ENCODE measurements around the gene NOVA2. TPM values are rescaled to one million over a fixed set of nuclear protein-coding genes. Genes with fewer than 3 reads are reported as not detected.

Gene NOVA2
- total RNA-seq, 1 experiment from 2014 or later: not detected

DNA sequence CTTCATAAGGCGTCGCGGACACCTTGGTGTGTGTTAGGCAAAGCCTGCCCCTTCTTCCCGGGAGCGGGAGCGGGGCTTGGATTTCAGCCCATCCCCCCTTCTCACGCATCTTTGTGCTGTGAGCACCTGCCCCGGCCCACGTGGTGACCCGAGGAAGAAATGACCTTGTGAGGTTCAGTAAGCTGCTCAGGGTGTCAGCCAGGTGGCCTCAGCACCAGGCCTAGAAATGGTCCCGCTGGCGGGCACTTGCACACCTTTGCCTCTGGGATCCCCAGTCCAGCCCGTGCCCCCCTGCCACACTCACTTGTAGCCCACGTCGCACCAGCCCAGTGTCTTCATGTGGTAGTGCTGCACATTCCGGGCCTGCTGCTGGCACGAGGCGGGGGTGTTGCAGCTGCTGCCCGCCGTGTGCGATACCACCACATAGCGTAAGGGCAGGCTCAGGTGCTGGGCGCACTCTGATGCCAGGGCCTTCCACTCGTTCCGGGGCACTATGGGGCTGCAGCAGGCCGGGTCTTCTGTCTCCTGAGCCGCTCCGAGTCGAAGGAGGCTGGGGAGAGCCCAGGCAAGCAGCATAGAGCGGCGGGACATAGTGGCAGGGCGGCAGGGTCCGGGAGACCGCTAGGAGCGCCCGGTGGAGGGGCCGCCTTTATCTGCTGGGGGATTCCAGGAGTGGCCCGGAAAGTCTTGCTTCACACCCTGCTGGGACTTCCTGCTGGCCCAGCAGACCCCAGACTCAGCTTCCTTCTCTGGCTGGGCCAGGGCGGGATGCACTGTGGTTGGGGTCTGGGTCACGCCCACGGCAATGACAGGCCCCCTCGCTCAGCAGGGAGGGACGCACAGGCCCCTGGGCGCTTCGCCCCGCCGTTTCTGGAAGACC, 49.0 kb upstream of the NOVA2 start, which contains the start of gene PGLYRP1:
TSS of gene PGLYRP1 (minus strand) at position 623 of the 880 bp plus-strand sequence. CDS start at position 591, 32 bp downstream.
- Histone ChIP-seq H3K27me3 (ENCODE audit: low read length) (no peaks in the 10 kb centered on the region), H3K4me2 (ENCODE audit: low read length) (no peak within 1 kb of the TSS), H3K79me2 (ENCODE audit: low read length) (no peaks in the 10 kb centered on the region), H3K9me3 (ENCODE audit: low read length) (no peaks in the 10 kb centered on the region), H3K36me3 (ENCODE audit: low read depth, low read length) (no peaks in the 10 kb centered on the region), H2AFZ (ENCODE audit: low read length) (no peak within 1 kb of the TSS), H3K4me3 (ENCODE audit: low read length) (no peak within 1 kb of the TSS), H4K20me1 (ENCODE audit: low read length) (no peaks in the 10 kb centered on the region), H3K9me2 (replicated peaks; ENCODE audit: low read length) (no peaks in the 10 kb centered on the region), H3K4me1 (ENCODE audit: insufficient read depth, low read length) (no peaks in the 10 kb centered on the region), H3F3A (ENCODE audit: low read length, unreplicated experiment) (no peaks in the 10 kb centered on the region), H3K9ac (ENCODE audit: low read length) (no peak within 1 kb of the TSS), H3K27ac (ENCODE audit: low read length) (no peak within 1 kb of the TSS)
- intact Hi-C loops (cut with micrococcal nuclease): no loop called here
- DNase-seq (no peak), ATAC-seq (no peak)
- ChIA-PET CTCF (no interaction called here), POLR2A (ENCODE audit: unreplicated experiment) (no interaction called here)
- no peak for TF ChIP-seq EZH2 (IDR thresholded peaks at IDR 0.05; ENCODE audit: low read length, unreplicated experiment)
- no peak for TF ChIP-seq CTCF (conservative IDR thresholded peaks at IDR 0.05; ENCODE audit: low read depth, low read length)
- no peak for TF ChIP-seq EZH2phosphoT487 (IDR thresholded peaks at IDR 0.05; ENCODE audit: borderline replicate concordance, low read length)
- no TSS peak for BruUV-seq (replicated peaks)

DNA sequence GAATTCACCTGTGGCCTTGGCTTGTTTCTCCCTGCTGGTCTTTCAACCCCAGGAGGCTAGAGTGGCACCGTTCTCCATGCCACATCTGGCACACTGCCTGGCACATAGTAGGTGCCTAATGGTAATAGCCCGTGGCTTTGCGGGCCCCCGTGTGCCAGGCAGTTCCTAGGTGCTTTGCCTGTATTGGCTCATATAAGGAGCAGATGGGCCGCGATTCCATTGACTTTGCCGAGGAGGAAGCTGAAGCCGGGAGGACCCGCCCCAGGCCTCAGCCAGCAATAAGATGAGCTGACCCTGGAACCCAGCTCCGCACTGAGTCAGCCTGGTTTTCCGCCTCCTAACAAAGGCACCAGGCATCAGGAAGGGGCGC, 48.4 kb upstream of the NOVA2 start:
- Histone ChIP-seq H3K79me2 (ENCODE audit: low read length) (no peaks in the 10 kb centered on the region), H3K4me1 (ENCODE audit: insufficient read depth, low read length) (no peaks in the 10 kb centered on the region), H3K4me2 (ENCODE audit: low read length) (no peak overlapping the region), H3K9me2 (replicated peaks; ENCODE audit: low read length) (no peaks in the 10 kb centered on the region), H4K20me1 (ENCODE audit: low read length) (no peaks in the 10 kb centered on the region), H3F3A (ENCODE audit: low read length, unreplicated experiment) (no peaks in the 10 kb centered on the region), H2AFZ (ENCODE audit: low read length) (no peak overlapping the region), H3K27me3 (ENCODE audit: low read length) (no peaks in the 10 kb centered on the region), H3K9me3 (ENCODE audit: low read length) (no peaks in the 10 kb centered on the region), H3K36me3 (ENCODE audit: low read depth, low read length) (no peaks in the 10 kb centered on the region), H3K4me3 (ENCODE audit: low read length) (no peak overlapping the region), H3K27ac (ENCODE audit: low read length) (no peak overlapping the region), H3K9ac (ENCODE audit: low read length) (no peak overlapping the region)
- no TSS peak for BruUV-seq (replicated peaks)
- intact Hi-C loops (cut with micrococcal nuclease): no loop called here
- ATAC-seq (no peak), DNase-seq (no peak)
- TF ChIP-seq EZH2phosphoT487 (IDR thresholded peaks at IDR 0.05; ENCODE audit: borderline replicate concordance, low read length) (no peak), EZH2 (IDR thresholded peaks at IDR 0.05; ENCODE audit: low read length, unreplicated experiment) (no peak), CTCF (conservative IDR thresholded peaks at IDR 0.05; ENCODE audit: low read depth, low read length) (no peak)
- ChIA-PET CTCF (no interaction called here), POLR2A (ENCODE audit: unreplicated experiment) (no interaction called here)

- Histone ChIP-seq H3K27ac (ENCODE audit: low read length) (no peak overlapping the region), H3K4me2 (ENCODE audit: low read length) (no peak overlapping the region), H3K4me1 (ENCODE audit: insufficient read depth, low read length) (no peaks in the 10 kb centered on the region), H3K4me3 (ENCODE audit: low read length) (no peak overlapping the region), H2AFZ (ENCODE audit: low read length) (no peak overlapping the region), H3K9me3 (ENCODE audit: low read length) (no peaks in the 10 kb centered on the region), H3F3A (ENCODE audit: low read length, unreplicated experiment) (no peaks in the 10 kb centered on the region), H4K20me1 (ENCODE audit: low read length) (no peaks in the 10 kb centered on the region), H3K27me3 (ENCODE audit: low read length) (no peaks in the 10 kb centered on the region), H3K9ac (ENCODE audit: low read length) (no peak overlapping the region), H3K36me3 (ENCODE audit: low read depth, low read length) (no peaks in the 10 kb centered on the region), H3K9me2 (replicated peaks; ENCODE audit: low read length) (no peaks in the 10 kb centered on the region), H3K79me2 (ENCODE audit: low read length) (no peaks in the 10 kb centered on the region)
- DNase-seq: no peak
- TF ChIP-seq CTCF (conservative IDR thresholded peaks at IDR 0.05; ENCODE audit: low read depth, low read length) (no peak), EZH2 (IDR thresholded peaks at IDR 0.05; ENCODE audit: low read length, unreplicated experiment) (no peak), EZH2phosphoT487 (IDR thresholded peaks at IDR 0.05; ENCODE audit: borderline replicate concordance, low read length) (no peak)
- intact Hi-C loops (cut with micrococcal nuclease): no loop called here
- BruUV-seq (replicated peaks): no TSS peak
- ChIA-PET CTCF (no interaction called here), POLR2A (ENCODE audit: unreplicated experiment) (no interaction called here)
- no peak for ATAC-seq
Measured at GRCh38 chr19:46021531-46022041, 47.9 kb upstream of the NOVA2 start.
